LNCAP (cell line): Measurements from ENCODE around the gene TCL1B.

Experiments used
- CTCF ChIP-seq: fragments of 450-650 bp; IDR thresholded peaks from 2 replicates; pipeline ENCODE4 v1.5.1; 2017; ENCODE audit warnings: mild to moderate bottlenecking

The TCL1B gene

GRCh38 chr14:95662376-95663186 is 23.6 kb upstream of the TCL1B start:
- no peak for TF ChIP-seq CTCF

- no peak for TF ChIP-seq CTCF
These were observed 22.9 kb upstream of the TCL1B start for GRCh38 chr14:95663226-95663797.

- no peak for TF ChIP-seq CTCF
These were observed 22.2 kb upstream of the TCL1B start for GRCh38 chr14:95664066-95664465.

GRCh38 chr14:95664546-95664945 is 21.7 kb upstream of the TCL1B start:
- TF ChIP-seq CTCF, result no peak

GRCh38 chr14:95666450-95666849 is 19.8 kb upstream of the TCL1B start:
- TF ChIP-seq CTCF, result no peak

GRCh38 chr14:95667249-95667693 is 19.0 kb upstream of the TCL1B start:
- TF ChIP-seq CTCF, result no peak

- no peak for TF ChIP-seq CTCF
These were observed 17.9 kb upstream of the TCL1B start for GRCh38 chr14:95668235-95668772.
